ES-I3 (cell line): ENCODE measurements around the gene KDM1B.
"Not testable (repeated sequence)": the region's sequence is repeated elsewhere in the genome, so short reads cannot be mapped to it uniquely, and the experiment has no call there.

Experiments used
- H3K36me3 ChIP-seq: 2 replicates; pipeline ENCODE4 v1.6.1; 2013; ENCODE audit warnings: mild to moderate bottlenecking, low read length, control low read depth, moderate library complexity; ENCODE audit not compliant: insufficient read depth
- H3K4me1 ChIP-seq: 2 replicates; pipeline ENCODE4 v1.6.1; 2013; ENCODE audit warnings: mild to moderate bottlenecking, control low read depth, low read length; ENCODE audit not compliant: insufficient read depth
- H3K9ac ChIP-seq: 2 replicates; pipeline ENCODE4 v1.6.1; 2013; ENCODE audit warnings: low read depth, mild to moderate bottlenecking, low read length, moderate library complexity
- H3K9me3 ChIP-seq: 2 replicates; pipeline ENCODE4 v1.6.1; 2013; ENCODE audit warnings: mild to moderate bottlenecking, low read length, moderate library complexity; ENCODE audit not compliant: control insufficient read depth, insufficient read depth

Gene KDM1B

DNA sequence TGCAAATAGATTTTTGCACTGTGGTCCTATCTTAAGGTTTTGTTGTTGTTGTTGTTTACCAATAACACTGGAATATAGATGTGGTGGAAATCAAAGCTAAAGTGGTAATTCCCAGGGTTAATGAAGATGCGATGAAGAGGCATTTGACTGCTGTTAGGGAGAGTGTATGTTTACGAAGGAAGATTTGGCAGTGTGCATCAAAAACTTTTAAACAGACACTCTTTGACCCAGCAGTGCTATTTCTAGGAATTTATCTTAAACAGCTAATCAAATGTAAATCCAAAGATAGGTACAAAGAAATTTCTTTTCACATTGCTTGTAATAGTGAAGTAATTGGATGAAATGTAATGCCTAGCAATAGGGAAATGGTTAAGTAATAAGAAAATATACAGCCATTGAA is 34.0 kb downstream of the KDM1B start:
- no peak overlapping the region for H3K9ac ChIP-seq
- peaks cover 21% of the 10 kb centered on the region for H3K4me1 ChIP-seq
- H3K36me3 ChIP-seq = no peaks in the 10 kb centered on the region
- no peaks in the 10 kb centered on the region for H3K9me3 ChIP-seq

DNA sequence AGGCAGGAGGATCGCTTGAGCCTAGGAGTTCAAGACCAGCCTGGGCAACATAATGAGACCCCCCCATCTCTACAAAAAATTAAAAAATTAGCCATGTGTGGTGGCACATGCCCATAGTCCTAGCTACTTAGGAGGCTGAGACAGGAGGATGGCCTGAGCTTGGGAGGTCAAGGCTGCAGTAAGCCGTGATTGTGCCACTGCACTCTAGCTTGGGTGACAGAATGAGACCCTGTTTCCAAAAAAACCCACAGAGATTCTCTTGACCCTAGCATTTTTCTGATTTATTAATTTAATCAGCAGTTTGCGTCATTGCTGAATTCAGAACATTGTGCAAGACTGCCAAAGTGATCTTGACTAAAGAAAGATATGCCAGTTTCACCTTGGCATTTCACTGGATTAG is 36.8 kb downstream of the KDM1B start:
- H3K9me3 ChIP-seq = no peaks in the 10 kb centered on the region
- no peaks in the 10 kb centered on the region for H3K36me3 ChIP-seq
- H3K4me1 ChIP-seq = peaks cover 5% of the 10 kb centered on the region
- no peak overlapping the region for H3K9ac ChIP-seq

DNA sequence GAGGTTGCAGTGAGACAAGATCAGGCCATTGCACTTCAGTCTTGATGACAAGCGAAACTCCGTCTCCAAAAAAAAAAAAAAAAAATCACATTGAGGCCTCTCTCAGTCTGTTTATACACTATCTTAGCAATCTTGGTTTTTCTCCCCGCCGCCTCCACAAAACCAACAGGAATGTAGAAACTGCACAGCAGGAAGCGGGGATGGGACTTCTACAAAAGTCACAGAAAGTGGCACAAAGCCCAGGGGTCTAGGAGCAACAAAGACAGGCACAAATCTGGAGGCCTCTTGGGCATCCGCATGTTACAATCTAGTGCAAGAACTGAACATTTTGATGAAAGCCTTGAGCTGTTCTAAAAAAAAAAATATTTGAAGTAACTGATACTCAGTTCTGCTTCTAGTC is 48.6 kb downstream of the KDM1B start:
- Histone ChIP-seq H3K36me3 (no peaks in the 10 kb centered on the region), H3K9ac (no peak overlapping the region), H3K4me1 (no peaks in the 10 kb centered on the region), H3K9me3 (no peaks in the 10 kb centered on the region)

DNA sequence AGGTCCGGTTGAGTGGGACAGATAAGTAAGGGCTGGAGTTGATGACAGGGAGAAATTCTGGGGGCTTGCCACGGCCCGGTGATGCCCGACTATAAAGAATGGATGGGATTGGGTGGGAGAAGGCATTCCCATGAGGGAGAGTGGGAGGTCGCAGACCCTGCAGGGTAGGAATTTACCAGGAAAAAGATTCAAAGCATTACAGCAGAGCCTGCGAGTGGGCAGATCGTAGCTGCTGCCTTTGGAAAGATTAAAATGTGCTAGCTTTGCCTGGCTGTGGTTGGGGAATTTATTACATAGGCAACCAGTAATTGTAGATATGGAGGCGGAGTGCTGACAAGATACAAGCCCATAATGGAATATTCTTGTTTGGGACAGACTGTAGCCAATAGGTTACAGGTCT is 49.5 kb downstream of the KDM1B start:
- H3K9me3 ChIP-seq = no peaks in the 10 kb centered on the region
- H3K36me3 ChIP-seq = no peaks in the 10 kb centered on the region
- H3K9ac ChIP-seq = no peak overlapping the region
- no peaks in the 10 kb centered on the region for H3K4me1 ChIP-seq

DNA sequence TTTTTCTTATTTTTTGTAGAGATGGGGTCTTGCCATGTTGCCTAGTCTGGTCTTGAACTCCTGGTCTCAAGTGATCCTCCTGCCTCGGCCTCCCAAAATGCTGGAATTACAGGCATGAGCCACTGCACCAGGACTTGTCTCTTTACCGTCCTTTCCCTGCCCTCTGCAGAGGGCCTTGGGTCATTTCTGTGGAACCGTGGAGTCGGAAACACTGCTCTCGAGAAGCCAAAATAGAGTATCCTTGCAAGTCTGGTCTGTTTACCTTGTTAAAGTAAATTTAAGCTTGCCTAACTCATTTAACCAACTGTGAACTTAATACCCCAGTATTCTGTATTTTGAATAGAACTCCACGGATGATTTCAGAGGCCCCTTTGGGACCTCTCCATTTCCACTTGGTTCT is 51.4 kb downstream of the KDM1B start:
- Histone ChIP-seq H3K9me3 (no peaks in the 10 kb centered on the region), H3K4me1 (no peaks in the 10 kb centered on the region), H3K9ac (no peak overlapping the region), H3K36me3 (no peaks in the 10 kb centered on the region)

DNA sequence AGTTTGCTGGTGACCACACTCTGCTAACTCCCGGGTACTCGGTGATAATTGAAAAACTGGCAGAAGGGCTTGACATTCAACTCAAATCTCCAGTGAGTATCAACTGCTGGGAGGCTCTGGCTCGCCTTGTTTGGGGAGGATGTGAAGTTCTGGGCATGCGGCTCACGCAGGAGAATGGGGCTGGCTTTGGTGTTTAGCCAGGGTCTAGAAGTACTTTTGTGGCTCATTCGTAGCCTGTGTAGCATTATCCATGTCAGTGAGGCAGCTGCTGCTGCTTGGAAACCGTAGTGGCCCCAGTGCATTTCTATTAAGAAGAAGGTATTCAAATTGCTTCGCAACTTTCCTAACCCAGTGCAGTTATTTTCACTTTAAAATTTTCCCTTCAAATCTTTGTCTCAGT is 52.2 kb downstream of the KDM1B start:
- Histone ChIP-seq H3K36me3 (no peaks in the 10 kb centered on the region), H3K9me3 (no peaks in the 10 kb centered on the region), H3K9ac (no peak overlapping the region)

DNA sequence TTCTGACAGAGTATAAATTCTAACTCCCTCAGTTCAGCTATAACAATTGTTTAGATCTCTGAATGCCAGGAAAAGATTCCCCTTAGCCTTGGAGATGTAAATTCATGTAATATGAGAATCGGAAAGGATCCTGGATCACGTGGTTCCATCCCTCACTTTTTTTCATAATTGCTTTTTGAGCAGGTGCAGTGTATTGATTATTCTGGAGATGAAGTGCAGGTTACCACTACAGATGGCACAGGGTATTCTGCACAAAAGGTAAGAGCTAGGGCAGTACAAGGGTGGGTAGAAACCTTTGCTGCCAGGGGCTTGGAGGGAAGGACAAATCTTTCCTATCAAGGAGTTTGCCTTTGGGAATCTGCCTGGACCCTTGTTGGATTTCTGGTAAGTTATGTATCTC is 52.7 kb downstream of the KDM1B start:
- H3K9ac ChIP-seq = no peak overlapping the region
- H3K4me1 ChIP-seq = no peaks in the 10 kb centered on the region
- no peaks in the 10 kb centered on the region for H3K9me3 ChIP-seq
- no peaks in the 10 kb centered on the region for H3K36me3 ChIP-seq

More for the DNA sequence above, 52.2 kb downstream of the KDM1B start:
- no peaks in the 10 kb centered on the region for H3K4me1 ChIP-seq

DNA sequence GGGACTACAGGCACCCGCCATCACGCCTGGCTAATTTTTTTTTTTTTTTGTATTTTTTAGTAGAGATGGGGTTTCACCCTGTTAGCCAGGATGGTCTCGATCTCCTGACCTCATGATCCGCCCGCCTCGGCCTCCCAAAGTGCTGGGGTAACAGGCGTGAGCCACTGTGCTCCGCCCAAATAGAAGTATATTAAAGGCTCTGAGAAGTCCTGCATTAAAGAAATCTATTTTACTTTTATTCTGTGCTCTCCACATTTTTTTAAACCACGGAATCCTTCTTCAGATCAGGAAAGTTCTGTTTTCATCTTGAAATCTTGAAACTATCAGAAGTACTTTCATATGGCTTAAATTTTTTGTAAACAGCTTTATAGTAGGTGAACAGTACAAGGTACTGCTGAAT is 53.6 kb downstream of the KDM1B start:
- H3K36me3 ChIP-seq, H3K9ac ChIP-seq, H3K4me1 ChIP-seq, H3K9me3 ChIP-seq: not testable (repeated sequence)

DNA sequence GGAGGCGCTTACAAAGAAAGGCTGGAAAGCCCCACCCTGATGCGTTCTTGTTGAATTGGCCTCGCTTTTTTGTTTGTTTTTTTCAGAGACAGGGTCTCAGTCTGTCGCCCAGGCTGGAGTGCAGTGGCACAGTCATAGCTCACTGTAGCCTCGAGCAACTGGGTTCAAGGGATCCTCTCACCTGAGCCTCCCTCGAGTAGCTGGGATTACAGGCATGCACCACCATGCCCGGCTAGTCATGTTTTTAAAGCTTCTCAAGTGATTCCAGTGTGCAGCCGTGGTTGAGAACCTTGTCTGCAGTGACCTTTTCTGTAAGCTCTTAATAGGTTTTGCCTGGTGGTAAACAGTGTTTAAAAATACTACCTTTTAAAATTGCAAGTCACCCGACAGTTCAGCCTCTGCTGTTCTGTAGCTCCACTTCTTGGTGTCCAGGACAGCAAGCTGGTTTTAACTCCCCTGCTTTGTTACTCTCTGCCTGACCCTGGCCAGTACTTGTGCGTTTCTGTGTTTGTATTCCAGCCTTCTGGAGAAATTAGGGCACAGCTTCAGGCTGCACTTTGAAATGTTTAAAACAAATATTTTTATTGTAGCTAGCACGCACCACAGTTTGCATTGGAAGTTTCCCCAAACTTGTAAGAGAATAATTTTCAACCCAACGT is 54.4 kb downstream of the KDM1B start:
- Histone ChIP-seq H3K4me1 (no peaks in the 10 kb centered on the region), H3K36me3 (no peaks in the 10 kb centered on the region), H3K9me3 (no peaks in the 10 kb centered on the region), H3K9ac (no peak overlapping the region)

DNA sequence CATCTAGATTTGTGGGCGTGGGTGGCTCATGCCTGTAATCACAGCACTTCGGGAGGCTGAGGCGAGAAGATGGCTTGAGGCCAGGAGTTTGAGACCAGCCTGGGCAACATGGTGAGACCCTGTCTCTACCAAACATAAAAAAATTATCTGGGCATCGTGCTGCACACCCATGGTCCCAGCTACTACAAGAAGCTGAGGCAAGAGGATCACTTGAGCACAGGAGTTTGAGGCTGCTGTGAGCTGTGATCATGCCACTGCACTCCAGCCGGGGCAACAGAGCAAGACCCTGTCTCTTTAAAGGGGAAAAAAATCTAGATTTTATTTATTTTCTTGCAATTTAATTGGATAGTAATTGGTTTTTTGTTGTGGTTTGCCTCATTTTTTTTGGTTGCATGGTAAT is 55.5 kb downstream of the KDM1B start:
- Histone ChIP-seq H3K36me3 (no peaks in the 10 kb centered on the region; the same call in 1 of the 2 replicates), H3K9ac (no peak overlapping the region), H3K4me1 (no peaks in the 10 kb centered on the region), H3K9me3 (no peaks in the 10 kb centered on the region)

DNA sequence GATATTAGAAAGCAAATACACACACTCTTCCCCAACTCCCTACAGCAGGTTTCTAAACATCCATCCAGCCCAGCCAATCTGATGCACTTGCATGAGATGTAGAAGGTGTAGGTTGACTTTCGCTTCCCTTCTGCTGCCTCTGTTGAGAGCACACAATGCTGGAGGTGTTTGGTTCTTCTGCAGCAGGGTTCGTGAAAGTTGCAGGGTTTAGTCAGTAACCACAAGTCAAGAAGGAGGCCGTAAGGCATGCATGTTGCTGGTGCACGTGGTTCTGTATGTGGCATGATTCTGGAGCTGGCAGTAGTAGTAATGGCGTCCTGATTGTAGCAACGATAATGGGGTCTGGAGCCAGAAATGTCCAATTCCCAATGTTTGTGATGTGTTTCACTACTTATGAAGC is 56.1 kb downstream of the KDM1B start:
- Histone ChIP-seq H3K4me1 (no peaks in the 10 kb centered on the region), H3K9me3 (no peaks in the 10 kb centered on the region), H3K9ac (no peak overlapping the region), H3K36me3 (no peaks in the 10 kb centered on the region; the same call in 1 of the 2 replicates)

DNA sequence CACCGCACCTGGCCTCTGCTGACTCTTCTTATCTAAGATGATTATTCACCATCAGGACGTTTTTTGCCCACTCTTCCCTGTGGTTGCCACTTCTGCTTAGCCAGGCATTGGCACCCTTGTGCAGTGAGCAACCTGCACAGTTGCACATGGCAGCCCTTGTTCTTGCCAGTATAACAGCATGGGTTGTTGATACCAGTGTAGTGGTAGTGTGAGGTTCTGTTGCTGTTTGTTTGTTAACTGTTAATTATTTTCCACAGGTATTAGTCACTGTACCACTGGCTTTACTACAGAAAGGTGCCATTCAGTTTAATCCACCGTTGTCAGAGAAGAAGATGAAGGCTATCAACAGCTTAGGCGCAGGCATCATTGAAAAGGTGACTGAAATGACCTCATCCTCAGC is 57.0 kb downstream of the KDM1B start:
- H3K4me1 ChIP-seq = no peaks in the 10 kb centered on the region
- H3K9me3 ChIP-seq = no peaks in the 10 kb centered on the region
- H3K9ac ChIP-seq = no peak overlapping the region
- no peaks in the 10 kb centered on the region; the same call in 1 of the 2 replicates for H3K36me3 ChIP-seq

DNA sequence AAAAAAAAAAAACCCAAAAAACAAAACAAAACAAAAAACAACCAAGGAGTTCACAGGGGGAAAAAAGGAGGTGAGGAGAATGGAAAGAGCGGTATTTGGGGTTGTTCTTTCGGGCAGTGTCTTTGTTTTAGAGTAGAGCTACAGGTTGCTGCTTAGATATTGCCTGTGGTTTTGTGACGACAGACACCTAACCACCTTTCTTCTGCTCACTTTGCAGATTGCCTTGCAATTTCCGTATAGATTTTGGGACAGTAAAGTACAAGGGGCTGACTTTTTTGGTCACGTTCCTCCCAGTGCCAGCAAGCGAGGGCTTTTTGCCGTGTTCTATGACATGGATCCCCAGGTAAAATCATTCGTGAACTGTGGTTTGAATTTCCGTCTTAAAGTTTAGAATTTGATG is 58.2 kb downstream of the KDM1B start:
- no peaks in the 10 kb centered on the region for H3K9me3 ChIP-seq
- H3K4me1 ChIP-seq = no peaks in the 10 kb centered on the region

DNA sequence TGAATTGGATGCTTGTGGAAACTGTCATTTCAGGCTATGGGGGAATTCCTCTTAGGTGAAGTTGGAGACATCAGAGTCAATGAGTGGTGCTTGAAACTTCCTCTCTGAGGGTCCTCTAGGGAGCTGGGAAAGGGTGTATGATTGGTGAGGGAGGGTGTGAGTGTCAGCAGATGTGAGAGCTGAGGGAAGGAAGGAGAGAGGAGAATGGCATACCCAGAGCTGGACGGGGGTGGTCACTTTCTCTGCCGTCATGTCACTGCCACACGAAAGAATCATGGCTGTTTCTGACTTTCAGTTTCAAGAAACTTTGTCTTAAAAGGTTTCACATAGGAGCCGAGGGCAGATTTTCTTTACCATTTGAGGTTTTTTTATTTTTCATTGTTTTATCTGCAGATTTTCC is 58.8 kb downstream of the KDM1B start:
- Histone ChIP-seq H3K9me3 (no peaks in the 10 kb centered on the region), H3K36me3 (no peaks in the 10 kb centered on the region; the same call in none of the 2 replicates), H3K4me1 (no peaks in the 10 kb centered on the region), H3K9ac (no peak overlapping the region)

More for the DNA sequence above, 58.2 kb downstream of the KDM1B start:
- H3K9ac ChIP-seq = no peak overlapping the region
- H3K36me3 ChIP-seq = no peaks in the 10 kb centered on the region; the same call in none of the 2 replicates

DNA sequence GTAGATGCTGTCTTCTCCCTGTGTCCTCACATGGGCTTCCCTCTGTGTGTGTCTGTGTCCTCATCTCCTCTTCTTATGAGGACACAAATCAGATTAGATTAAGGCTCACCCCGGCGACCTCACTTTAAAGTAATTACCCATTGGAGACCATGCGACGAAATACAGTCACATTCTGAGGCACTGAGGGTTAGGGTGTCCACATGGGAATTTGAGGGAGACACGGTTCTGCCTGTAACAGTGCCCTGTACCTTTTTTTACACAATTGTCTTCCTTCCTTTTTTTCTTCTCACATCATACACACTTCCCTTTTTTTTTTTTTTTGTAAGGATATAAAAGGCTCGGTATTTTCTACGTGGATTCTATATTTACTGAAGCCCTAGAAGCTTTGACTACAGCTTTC is 60.2 kb downstream of the KDM1B start:
- no peak overlapping the region for H3K9ac ChIP-seq

More for the DNA sequence above, 60.2 kb downstream of the KDM1B start:
- 0 out of 2 replicates have a peak, but pooled peaks cover 4% of the 10 kb centered on the region for H3K9me3 ChIP-seq
- H3K4me1 ChIP-seq = no peaks in the 10 kb centered on the region
- no peaks in the 10 kb centered on the region; the same call in none of the 2 replicates for H3K36me3 ChIP-seq
